K562 (cell line): ENCODE results near the gene DZIP1. TPM values are rescaled to one million over a fixed set of nuclear protein-coding genes. Genes with fewer than 3 reads are reported as not detected.

ENCODE experiments used
- CAMTA2 ChIP-seq: fragments of 250-450 bp; sonication (Bioruptor Pico); conservative IDR thresholded peaks from 2 replicates; pipeline ENCODE4 v1.5.1; 2022
- CXXC5 ChIP-seq: fragments of 250-450 bp; sonication (Bioruptor Pico); IDR thresholded peaks from 2 replicates; pipeline ENCODE4 v1.8.0; 2022; ENCODE audit warnings: inconsistent platforms, mild to moderate bottlenecking, moderate library complexity
- DNMT1 ChIP-seq: fragments of 450-650 bp; IDR thresholded peaks from 2 replicates; pipeline ENCODE4 v1.6.1; 2016; ENCODE audit warnings: antibody characterized with exemption, mild to moderate bottlenecking
- FOXK2 ChIP-seq, 2 experiments: fragments of 450-650 bp; IDR thresholded peaks in 1 of 2; conservative IDR thresholded peaks in 1 of 2; 2 replicates each; pipeline ENCODE4 v1.6.1; 2016; ENCODE audit warnings: low read depth in 2 of 2, mild to moderate bottlenecking in 1 of 2
- KDM1A ChIP-seq, 2 experiments: fragments of 450-650 bp; IDR thresholded peaks; 2 replicates each; pipeline ENCODE4 v1.6.1; 2016; ENCODE audit warnings: mild to moderate bottlenecking in 2 of 2
- NFE2 ChIP-seq: IDR thresholded peaks from 2 replicates; pipeline ENCODE4 v1.6.1; 2014; ENCODE audit warnings: antibody characterized with exemption, low read depth
- NRF1 ChIP-seq, 2 experiments: fragments of 450-650 bp; IDR thresholded peaks in 1 of 2; conservative IDR thresholded peaks in 1 of 2; 2 replicates each; pipeline ENCODE4 v1.6.1; 2014; ENCODE audit warnings: mild to moderate bottlenecking in 2 of 2
- PBX2 ChIP-seq, 2 experiments: IDR thresholded peaks in 1 of 2; conservative IDR thresholded peaks in 1 of 2; 2 replicates each; pipeline ENCODE4 v1.6.1; 2016; ENCODE audit warnings: low read depth in 2 of 2, mild to moderate bottlenecking in 1 of 2, missing compliant biosample characterization in 1 of 2, missing genetic modification characterization in 1 of 2, moderate library complexity in 1 of 2
- SETDB1 ChIP-seq: IDR thresholded peaks from one replicate; pipeline ENCODE4 v1.6.1; 2012; ENCODE audit warnings: low read length, control low read depth, inconsistent platforms
- TRIM24 ChIP-seq, 2 experiments: fragments of 450-650 bp; IDR thresholded peaks; 2 replicates each; pipeline ENCODE4 v1.6.1; 2016
- TSHZ1 ChIP-seq: fragments of 250-450 bp; sonication (Bioruptor Pico); IDR thresholded peaks from 2 replicates; pipeline ENCODE4 v1.4.0; 2020; ENCODE audit warnings: mild to moderate bottlenecking, moderate library complexity
- ZEB2 ChIP-seq: fragments of 450-650 bp; IDR thresholded peaks from 2 replicates; pipeline ENCODE4 v1.6.1; 2016
- ZNF444 ChIP-seq: fragments of 250-450 bp; sonication (Bioruptor Pico); IDR thresholded peaks from 2 replicates; pipeline ENCODE4 v1.4.0; 2020; ENCODE audit warnings: mild to moderate bottlenecking, moderate library complexity
- polyA plus RNA-seq, 8 experiments: library from polyadenylated mRNA; depleted of rRNA in 4 of 8; stranded (reverse) in 5 of 8; unstranded in 3 of 8; fragments of >200 nt; fragmentation: Nextera tagmentation in 2 of 8; fragmentation: Illumina TruSeq in 1 of 8; extraction: Ambion mirVana in 2 of 8; extraction: Trizol in 1 of 8; gene quantifications; 2 replicates each; pipeline versions ENCODE4 v1.2.1 to v1.2.3, GENCODE V29; 2011 to 2014; ENCODE audit warnings: inconsistent platforms in 1 of 8, missing spikeins in 1 of 8
- total RNA-seq, 7 experiments: library from RNA; depleted of rRNA in 6 of 7; stranded (reverse); fragments of >200 nt in 6 of 7; fragmentation: Illumina TruSeq in 2 of 7; extraction: Trizol in 2 of 7; gene quantifications; 2 replicates each; pipeline versions ENCODE4 v1.2.1 to v1.2.3, GENCODE V29; 2011 to 2021; ENCODE audit warnings: low replicate concordance in 1 of 7

DZIP1 gene
- total and polyA plus RNA-seq, 9 of the 15 experiments (the other 6 are each of a cell fraction or from before 2014, with no cell fraction given), result 0.07 TPM; not detected in 8

- no peak for TF ChIP-seq NRF1 (conservative IDR thresholded peaks at IDR 0.05 in 1 of 2, IDR thresholded peaks at IDR 0.05 in 1 of 2)
- TF ChIP-seq ZEB2, result peak; percentile 41; the same call in 1 of the 2 replicates
- no peak for TF ChIP-seq SETDB1
- TF ChIP-seq TRIM24 (IDR thresholded peaks at IDR 0.05), result peak in 1 of 2 experiments; percentile 24; a peak in 1 of 4 replicates
- TF ChIP-seq PBX2 (CRISPR knock-in tag; IDR thresholded peaks at IDR 0.05; ENCODE audit: low read depth), result no peak
- peak; percentile 94 for TF ChIP-seq PBX2 (tag; conservative IDR thresholded peaks at IDR 0.05; ENCODE audit: low read depth)
- TF ChIP-seq CXXC5 (CRISPR knock-in tag), result no peak
- TF ChIP-seq KDM1A (IDR thresholded peaks at IDR 0.05), result peak in 1 of 2 experiments; percentile 26; a peak in 1 of 4 replicates
- no peak for TF ChIP-seq ZNF444 (CRISPR knock-in tag)
- 0 out of 4 replicates have a peak, but pooled peaks of 1 of the 2 experiments have one; percentile 50 for TF ChIP-seq FOXK2 (conservative IDR thresholded peaks at IDR 0.05 in 1 of 2, IDR thresholded peaks at IDR 0.05 in 1 of 2; ENCODE audit: low read depth in 2 of 2)
- no peak for TF ChIP-seq CAMTA2 (CRISPR knock-in tag)
- no peak for TF ChIP-seq DNMT1
- TF ChIP-seq NFE2, result no peak
- TF ChIP-seq TSHZ1 (CRISPR knock-in tag), result no peak
Observed at GRCh38 chr13:95535243-95535642, 109.3 kb downstream of the DZIP1 start (continued).
